Measurements from ENCODE around the gene OR10AD1.
"Not testable (repeated sequence)": the region's sequence is repeated elsewhere in the genome, so short reads cannot be mapped to it uniquely, and the experiment has no call there.

OR10AD1 gene, protein sequence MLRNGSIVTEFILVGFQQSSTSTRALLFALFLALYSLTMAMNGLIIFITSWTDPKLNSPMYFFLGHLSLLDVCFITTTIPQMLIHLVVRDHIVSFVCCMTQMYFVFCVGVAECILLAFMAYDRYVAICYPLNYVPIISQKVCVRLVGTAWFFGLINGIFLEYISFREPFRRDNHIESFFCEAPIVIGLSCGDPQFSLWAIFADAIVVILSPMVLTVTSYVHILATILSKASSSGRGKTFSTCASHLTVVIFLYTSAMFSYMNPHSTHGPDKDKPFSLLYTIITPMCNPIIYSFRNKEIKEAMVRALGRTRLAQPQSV

DNA sequence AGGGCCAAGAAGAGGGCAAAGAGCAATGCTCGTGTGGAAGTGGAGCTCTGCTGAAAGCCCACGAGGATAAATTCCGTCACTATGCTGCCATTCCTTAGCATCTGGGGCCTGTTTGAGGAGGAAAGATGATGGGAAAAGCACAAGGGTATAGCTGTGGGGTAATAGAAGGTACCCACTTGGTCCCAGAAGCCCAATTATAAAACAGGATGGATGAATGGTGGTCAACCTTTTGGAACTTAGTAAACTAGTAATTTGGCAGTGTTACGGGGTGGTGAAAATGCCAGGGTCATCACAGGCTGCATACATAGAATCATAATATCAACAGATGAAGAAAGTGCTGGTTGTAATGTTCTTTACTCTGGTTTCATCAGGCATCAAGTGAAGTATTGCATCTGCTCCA is at the start of gene OR10AD1:
Gene OR10AD1 (minus strand): TSS at position 101 of the 400 bp plus-strand sequence. CDS start 0 bp downstream, at position 101.
- FAIRE-seq (no peak), DNase-seq (ENCODE audit: insufficient read length, low spot score) (no peak)

DNA sequence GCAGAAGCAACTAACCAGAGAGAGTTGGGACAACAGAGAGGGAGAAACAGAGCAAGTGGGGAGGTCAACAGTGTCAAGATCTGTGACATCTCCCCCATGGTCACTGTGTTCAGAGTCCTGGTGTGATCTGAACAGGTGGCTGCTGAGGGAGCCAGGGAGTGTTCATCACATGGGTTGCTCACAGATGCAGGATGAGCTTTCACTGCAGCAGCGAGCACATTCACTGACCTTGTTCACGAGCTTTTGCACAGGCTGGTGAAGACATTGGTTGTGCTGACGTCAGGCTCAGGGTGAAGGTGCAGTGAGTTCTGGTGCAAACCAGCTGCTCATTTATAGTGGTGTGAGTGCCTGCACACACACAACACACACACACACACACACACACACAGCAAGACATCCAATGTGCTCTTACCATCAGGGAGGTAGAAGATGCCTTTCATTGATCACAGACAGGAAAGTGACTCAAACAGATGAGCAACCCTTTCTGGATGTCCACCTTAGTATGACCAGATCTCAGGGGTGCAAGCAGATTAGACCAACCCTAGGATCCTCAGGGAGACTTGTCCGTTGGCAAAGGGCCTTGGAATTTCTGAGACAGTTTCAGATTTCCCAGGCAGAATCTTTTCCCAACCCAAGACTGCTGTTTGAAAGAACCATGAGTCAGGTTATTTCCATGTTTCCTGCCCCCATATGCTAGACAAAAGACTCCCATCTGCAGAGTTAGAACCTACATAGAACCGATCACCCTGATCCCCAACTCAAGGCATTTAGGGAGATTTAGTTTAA is 44.3 kb upstream of the OR10AD1 start:
- no peak for FAIRE-seq

DNA sequence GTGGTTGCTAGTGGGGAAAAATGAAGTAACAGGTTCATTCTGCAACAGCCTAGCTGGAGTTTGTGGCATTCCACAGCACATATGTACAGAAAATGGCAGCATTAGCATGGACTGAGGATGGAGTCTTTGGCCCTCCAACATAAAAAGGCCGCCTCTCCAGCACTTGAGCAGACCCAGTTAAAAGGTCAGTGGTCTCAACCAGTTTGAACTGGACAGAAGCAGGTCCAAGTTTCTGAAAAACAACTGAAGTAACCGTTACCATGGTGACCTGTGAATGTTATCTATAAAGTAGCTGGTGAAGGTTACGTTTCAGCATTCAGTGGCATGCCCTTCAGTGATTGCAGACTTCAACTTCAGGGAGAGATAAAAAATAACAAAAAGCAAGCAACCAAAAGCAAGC is 34.1 kb upstream of the OR10AD1 start:
- DNase-seq (ENCODE audit: insufficient read length, low spot score) = no peak

More for the DNA sequence above, 44.3 kb upstream of the OR10AD1 start:
- no peak for DNase-seq (ENCODE audit: insufficient read length, low spot score)

DNA sequence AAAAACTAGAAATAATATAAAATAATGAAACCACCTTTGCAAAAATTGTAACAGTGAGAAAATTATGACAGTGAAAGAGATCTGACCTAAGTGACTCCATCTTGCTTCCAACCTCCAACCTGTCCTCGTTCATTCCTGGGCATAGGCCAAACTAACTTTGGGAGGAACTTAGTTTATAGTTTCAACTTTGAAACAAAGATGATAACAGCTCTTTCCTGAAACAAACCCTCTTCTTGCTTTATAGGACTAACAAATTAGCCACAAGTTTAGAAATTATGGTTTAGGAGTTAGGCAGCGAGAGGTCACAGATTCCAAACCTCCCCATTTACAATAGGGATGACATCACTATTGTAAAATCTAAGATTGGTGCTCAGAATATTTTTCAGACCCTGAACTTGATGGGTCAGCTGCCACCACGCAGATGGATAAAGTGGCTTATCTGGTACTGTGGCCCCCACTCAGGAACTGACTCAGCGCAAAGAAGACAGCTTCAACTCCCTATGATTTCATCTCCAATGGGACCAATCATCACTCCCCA is 32.8 kb upstream of the OR10AD1 start:
- DNase-seq (ENCODE audit: insufficient read length, low spot score) (no peak), FAIRE-seq (no peak)

More for the DNA sequence above, 34.1 kb upstream of the OR10AD1 start:
- no peak for FAIRE-seq

DNA sequence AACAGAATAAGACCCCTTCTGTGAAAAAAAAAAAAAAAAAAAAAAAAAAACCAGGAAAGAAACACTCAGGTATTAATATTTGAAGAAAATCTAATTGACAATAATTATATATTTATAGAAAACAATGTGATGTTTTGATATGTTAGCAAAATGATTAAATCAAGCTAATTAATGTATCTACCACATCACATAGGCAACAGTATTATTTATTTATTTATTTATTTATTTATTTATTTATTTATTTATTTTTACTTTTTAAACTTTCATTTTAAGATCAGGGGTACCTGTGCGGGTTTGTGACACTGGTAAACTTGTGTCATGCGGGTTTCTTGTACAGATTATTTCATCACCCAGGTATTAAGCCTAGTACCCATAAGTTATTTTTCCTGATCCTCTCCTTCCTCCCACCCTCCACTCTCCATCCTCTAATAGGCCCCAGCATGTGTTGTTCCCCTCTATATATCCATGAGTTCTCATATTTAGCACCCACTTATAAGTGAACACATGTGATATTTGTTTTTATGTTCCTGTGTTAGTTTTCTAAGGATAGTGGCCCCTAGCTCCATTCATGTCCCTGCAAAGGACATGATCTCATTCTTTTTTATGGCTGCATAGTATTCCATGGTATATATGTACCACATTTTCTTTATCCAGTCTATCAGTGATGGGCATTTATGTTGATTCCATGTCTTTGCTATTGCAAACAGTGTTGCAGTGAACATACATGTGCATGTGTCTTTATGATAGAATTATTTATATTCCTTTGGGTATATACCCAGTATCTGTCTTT is 28.3 kb upstream of the OR10AD1 start:
- DNase-seq (ENCODE audit: insufficient read length, low spot score); FAIRE-seq: not testable (repeated sequence)

DNA sequence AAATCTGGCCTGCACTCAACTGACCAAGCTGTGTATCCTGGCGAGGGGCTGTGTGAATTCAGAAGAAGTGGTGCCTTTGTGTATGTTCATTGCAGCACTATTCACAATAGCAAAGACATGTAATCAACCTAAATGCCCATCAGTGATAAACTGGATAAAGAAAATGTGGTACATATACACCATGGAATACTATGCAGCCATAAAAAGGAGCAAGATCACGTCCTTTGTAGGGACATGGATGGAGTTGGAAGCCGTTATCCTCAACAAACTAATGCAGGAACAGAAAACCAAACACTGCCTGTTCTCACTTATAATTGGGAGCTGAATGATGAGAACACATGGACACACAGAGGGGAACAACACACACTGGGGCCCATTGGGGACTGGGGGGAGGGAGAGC is 21.4 kb upstream of the OR10AD1 start:
- not testable (repeated sequence) for FAIRE-seq; DNase-seq (ENCODE audit: insufficient read length, low spot score)

DNA sequence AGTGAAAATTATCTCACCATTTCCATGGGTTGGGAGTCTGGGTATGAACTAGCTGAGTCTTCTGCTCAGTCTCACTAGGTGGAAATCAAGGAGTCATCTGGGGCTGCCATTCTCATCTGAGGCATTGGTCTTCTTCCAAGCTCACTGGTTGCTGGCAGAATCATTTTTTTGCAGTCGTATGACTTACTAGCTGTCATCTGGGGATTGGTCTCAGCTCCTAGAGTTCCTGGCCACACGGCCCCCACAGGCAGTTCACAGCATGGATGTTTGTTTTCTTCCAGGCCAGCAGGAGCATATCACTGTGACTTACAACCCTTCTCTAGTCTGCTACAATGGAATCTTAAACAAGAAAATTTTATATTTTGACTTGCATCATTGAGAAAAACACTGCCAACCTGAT is 18.6 kb upstream of the OR10AD1 start:
- no peak for DNase-seq (ENCODE audit: insufficient read length, low spot score)
- no peak for FAIRE-seq

DNA sequence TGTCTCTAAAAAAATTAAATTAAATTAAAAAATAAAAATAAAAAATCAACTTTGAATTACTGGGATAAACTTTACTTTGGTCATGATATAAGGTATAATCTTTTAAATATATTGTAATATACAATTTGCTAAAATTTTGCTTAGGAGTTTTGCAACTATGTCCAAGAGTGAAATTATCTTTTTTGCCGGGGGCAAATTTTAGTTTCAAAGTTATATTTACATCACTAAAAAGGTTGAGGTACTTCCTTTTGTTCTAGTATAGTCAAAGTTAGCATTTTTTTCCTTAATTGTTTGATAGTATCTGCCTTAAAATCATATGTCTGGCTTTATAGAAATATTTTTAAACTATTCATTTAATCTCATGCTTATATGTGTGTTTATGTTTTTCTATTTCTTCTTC is 17.6 kb upstream of the OR10AD1 start:
- FAIRE-seq = no peak

DNA sequence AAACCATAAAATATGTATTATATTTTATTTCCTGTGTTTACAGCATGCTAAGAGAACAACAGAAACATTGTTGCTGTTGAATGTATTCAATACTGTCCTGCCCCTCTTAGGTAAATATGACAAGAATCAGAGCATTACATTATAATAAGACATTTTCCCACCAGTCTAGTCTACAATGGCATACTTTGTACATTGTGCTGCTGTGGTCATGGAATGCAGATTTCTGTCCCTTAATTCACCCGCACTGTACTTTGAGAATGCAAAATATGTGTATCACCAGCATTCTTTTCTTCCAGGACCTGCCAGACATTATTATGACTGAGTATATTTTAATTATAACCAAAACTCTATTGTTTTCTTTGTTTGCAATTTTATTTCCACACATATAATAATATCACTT is 16.5 kb upstream of the OR10AD1 start:
- DNase-seq (ENCODE audit: insufficient read length, low spot score) = no peak
- FAIRE-seq = no peak

More for the DNA sequence above, 17.6 kb upstream of the OR10AD1 start:
- DNase-seq (ENCODE audit: insufficient read length, low spot score) = no peak

DNA sequence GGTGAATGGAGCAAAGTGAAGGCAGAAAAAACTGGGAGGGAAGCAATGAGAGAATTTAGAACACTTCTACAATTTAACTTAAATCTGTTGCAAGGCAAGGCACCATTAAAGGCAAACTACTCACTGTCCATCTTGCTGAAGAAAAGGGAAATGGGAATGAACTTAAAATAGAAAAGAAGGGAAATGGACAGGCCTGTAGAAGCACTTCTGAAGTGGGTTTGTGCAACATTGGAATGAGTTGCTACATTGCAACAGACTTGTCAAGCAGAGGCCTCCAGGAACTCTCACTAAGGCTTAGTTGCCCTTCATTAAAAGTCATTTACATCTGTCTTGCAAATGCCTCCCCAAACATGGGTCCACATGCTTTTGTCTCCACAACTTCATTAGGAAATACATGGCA is 13.7 kb upstream of the OR10AD1 start:
- DNase-seq (ENCODE audit: insufficient read length, low spot score) (no peak), FAIRE-seq (no peak)

DNA sequence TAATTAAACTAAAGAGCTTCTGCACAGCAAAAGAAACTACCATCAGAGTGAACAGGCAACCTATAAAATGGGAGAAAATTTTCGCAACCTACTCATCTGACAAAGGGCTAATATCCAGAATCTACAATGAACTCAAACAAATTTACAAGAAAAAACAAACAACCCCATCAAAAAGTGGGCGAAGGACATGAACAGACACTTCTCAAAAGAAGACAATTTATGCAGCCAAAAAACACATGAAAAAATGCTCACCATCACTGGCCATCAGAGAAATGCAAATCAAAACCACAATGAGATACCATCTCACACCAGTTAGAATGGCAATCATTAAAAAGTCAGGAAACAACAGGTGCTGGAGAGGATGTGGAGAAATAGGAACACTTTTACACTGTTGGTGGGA is 6.4 kb upstream of the OR10AD1 start:
- not testable (repeated sequence) for FAIRE-seq; DNase-seq (ENCODE audit: insufficient read length, low spot score)

DNA sequence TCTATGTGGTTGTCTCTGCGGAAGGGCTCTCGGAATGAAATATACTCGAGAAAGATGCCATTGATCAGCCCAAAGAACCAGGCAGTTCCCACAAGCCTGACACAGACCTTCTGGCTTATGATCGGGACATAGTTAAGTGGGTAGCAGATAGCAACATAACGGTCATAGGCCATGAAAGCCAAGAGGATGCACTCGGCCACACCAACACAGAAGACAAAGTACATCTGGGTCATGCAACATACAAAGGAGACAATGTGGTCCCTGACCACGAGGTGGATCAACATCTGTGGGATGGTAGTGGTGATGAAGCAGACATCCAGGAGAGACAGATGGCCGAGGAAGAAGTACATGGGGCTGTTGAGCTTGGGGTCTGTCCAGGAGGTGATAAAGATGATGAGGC is 326 bp downstream of the OR10AD1 start:
- no peak for DNase-seq (ENCODE audit: insufficient read length, low spot score)
- FAIRE-seq = no peak

DNA sequence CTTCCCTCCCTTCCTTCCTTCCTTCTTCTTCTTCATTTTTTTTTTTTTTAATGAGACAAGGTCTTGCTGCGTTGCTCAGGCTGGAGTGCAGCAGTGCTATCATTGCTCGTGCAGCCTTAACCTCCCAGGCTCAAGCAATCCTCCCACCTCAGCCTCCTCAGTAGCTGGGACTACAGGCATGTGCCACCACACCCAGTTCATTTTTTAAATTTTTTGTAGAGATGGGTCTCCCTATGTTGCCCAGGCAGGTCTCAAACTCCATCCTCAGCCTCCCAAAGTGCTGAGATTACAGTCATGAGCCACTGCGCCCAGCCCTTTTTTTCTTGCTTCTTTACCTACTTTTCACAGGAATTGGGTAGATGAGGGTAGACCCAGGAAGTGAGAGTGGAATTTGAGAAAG is 1.6 kb downstream of the OR10AD1 start:
- DNase-seq (ENCODE audit: insufficient read length, low spot score) (no peak), FAIRE-seq (no peak)

DNA sequence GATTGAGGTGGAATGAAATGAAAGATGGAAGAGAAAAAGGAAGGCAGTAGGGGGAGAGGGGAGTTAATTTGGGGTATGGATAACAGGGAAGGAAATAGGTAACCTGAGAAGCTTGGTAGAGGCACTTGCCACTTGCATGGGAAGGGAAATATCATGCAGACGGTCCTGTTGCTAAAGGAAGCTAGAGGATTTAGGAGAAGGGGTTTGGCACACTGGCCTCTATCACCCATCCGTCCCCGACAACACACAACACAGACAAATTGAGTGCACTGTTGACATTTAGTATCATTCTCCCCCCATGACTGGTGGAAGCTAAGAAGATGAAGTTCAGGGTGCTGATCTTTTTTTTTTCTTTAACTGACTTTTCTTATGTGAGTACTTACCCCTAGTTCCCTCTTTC is 2.0 kb downstream of the OR10AD1 start:
- FAIRE-seq (no peak), DNase-seq (ENCODE audit: insufficient read length, low spot score) (no peak)

DNA sequence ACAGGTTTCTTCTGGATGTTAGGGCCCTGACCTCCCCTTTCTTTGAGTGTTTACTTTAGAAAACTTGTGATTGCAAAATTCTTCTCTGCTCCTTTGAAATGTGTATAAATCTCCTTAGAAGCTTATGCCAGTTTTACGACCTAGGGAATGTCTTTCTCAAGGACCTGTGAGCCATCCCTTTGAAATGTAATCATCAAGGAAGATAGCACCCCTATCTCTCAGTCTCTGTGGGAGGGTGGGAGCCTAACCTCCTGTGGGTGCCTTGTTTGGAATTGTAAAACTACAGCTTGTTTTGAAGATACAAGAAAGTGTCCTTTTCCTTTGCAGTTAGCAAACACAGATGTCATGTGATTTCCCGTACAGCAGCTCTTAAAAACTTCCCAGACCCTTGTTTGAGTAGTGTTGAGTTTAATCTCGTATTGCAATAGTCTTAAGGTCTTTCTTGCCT is 3.3 kb downstream of the OR10AD1 start:
- FAIRE-seq = no peak

DNA sequence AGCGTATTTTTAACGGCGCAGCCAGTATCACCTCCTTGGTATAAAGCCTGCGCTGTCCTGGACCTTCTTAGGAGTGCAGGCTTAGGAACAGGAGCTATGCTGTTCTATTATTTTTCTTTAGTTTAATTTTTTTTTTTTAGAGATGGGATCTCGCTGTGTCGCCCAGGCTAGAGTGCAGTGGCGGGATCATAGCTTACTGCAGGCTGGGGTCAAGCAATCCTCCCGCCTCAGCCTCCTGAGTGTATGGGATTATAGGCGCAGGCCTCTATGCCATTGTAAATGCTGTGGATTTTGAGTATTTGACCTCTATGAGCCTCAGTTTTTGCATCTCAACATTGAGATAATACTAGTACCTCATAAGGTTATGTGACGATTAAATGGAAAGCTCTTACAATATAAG is 4.1 kb downstream of the OR10AD1 start:
- no peak for DNase-seq (ENCODE audit: insufficient read length, low spot score)
- no peak for FAIRE-seq

More for the DNA sequence above, 3.3 kb downstream of the OR10AD1 start:
- no peak for DNase-seq (ENCODE audit: insufficient read length, low spot score)

DNA sequence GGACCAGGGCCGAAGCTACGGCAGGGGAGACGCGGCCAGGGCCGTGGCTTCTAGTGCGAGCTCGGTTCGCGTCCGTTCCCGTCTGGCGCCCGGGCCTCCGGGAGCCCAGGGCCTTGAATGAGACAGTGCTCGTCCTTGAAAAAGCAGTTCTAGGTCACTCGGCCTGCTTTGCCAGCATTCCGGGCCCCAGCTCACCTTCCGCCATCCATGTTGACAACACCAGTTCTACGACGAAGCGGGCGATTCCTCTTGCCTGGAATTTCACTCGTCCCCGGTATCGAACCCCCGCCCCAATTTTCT is 4.5 kb downstream of the OR10AD1 start:
- DNase-seq (ENCODE audit: insufficient read length, low spot score) (no peak), FAIRE-seq (no peak)

DNA sequence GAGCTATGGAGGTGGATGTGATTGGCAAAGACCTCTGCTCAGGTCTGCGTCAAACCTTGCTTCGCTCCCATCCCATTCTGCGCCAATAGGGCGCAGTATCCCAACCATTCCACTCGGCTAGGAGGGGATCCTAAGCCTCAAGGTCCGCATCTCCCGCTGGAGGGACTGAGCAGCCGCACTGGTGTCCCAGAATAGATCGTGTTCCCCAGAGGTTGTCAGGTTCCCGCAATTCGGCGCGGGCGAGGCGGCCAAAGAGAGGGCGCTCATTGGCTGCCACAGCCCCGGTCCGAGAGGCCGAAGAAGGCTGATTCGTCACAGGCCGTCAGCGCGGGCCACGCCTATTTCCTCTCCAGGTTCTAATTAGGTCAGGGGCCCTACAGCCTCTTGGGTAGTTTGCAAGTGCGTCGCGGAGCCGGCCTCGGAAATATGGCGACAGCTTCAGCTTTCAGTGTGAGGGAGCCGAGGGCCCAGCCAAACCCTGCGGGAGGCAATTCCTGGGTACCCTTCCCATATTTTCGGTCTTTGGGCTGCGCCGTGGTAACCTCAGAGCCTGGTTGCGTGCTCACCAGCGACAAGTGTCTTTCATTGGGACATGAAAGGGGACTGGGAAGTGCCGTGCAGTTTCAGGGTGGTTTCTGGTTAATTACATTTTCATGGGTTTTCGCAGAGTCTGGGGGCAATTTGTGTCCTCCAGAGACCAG is 5.0 kb downstream of the OR10AD1 start:
- FAIRE-seq (peak; percentile 97), DNase-seq (ENCODE audit: insufficient read length, low spot score) (peak; percentile 83)

DNA sequence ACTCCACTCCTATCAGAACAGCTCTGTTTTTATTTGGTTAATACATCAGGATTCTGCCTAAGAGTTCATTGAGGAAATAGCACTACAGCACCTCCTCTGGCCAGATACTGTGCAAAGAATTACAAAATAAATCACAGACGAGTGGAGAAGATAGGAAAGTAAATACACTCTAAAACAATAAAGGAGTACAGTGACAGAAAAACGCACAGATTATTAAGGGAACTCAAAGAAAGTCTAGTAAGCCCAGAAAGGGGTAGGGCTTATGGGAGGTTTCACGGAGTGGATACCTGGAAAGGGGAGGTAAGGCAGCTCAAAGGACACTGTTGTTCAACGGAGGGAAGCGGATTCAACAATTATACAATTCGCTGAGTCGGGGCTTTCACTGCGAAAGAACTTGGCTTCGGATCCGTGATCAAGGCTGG is 5.5 kb downstream of the OR10AD1 start:
- FAIRE-seq (no peak), DNase-seq (ENCODE audit: insufficient read length, low spot score) (no peak)

DNA sequence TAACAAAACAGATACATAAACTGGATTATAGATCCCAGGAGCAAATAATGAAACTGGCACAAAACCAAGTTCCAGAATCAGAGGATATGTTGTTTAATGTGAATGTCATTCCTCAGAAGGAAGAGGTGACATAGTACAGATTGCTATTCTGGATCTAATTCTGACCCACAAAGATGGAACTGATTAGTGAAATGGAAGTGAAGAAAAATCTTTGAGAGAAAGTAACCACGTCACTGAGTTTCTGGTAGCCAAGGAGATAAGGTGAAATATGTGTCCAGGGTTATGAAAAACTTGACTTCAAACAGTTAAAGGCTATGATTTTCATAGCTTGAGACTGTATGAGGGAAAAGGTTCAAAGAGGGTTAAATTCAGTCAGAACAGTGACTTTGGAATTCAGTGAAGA is 8.3 kb downstream of the OR10AD1 start:
- FAIRE-seq (no peak), DNase-seq (ENCODE audit: insufficient read length, low spot score) (no peak)

Data from GM19239 (cell line).